RPMI7951 (cell line): ENCODE results near the gene PLSCR5. TPM values are rescaled to one million over a fixed set of nuclear protein-coding genes. Genes with fewer than 3 reads are reported as not detected.

Experiments
- DNase-seq: peaks from one replicate; pipeline ENCODE4 v3.0.0-alpha.2; 2012; ENCODE audit warnings: low read depth
- total RNA-seq: library from RNA; depleted of rRNA; stranded (reverse); fragments of >200 nt; shearing (Covaris generic); gene quantifications from 2 replicates; pipeline ENCODE4 v1.2.3, GENCODE V29; 2014

The PLSCR5 gene
- total RNA-seq, 1 experiment from 2014 or later = not detected

DNA sequence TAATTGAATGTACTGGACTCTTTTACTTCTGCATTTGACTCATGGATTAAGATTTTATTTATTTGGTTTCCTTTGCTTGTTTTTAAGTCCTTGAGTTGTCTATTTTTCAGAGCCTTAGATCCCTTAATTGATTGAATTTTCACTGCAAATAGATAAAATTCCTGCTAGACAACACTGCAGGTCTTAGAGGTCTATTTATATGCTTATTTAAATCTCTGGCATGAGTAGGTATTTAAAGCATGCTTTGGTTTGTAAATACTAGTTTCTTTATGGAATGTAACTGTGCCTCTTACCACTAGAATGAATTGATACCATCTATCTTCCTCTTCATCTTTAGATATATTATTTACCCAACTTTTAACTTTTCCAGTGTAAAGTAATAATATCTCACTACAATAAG is 20.0 kb downstream of the PLSCR5 start:
- no peak for DNase-seq

DNA sequence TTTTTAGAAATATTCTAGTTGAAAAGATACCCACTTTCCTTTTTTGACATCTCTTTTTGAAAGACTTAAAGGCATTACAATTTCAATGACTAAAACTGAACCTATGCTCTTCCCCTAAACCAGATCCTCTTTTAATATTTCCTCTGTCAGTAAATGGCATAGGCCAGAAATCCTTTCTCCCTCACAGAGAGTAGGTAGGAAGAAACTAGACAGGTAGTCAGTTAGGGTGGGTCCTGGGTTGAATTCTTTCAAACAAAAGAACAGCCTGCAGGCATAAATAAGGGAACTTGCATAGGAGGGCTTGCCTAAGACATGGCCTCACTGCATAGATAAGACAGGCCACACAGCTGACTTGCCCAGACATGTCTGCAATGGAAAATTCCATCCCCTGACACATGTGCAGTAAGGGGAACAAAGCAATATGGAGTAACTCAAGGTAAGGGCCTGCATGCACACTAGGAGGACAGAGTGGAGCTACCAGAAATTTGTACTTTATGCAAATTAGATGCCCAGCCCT is 23.1 kb downstream of the PLSCR5 start:
- no peak for DNase-seq

DNA sequence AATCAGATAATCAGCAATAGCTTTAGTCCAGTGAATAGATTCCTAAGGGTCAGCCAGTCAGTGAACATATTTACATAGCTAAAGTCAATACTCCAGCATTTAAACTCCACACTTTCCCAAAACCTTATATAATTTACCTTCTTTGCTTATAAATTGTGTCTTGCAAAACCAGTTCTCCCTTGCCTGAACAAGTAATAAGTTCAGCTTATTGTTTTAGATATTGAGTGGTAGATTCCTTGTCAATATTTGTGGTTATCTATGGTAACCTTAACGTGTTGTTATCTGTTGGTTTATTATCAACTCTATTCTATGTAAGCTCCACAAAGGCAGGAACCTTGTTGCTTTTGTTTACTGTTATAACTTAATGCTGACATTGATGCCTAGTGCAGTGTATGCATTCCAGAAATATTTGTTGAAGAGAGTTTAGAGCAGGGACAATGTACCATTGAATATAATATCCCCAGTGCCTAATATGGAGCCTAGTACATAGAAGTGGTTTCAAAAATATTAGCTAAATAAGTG is 24.0 kb downstream of the PLSCR5 start:
- no peak for DNase-seq

GRCh38 chr3:146577662-146578061 is 27.5 kb downstream of the PLSCR5 start:
- peak; percentile 42 for DNase-seq

DNA sequence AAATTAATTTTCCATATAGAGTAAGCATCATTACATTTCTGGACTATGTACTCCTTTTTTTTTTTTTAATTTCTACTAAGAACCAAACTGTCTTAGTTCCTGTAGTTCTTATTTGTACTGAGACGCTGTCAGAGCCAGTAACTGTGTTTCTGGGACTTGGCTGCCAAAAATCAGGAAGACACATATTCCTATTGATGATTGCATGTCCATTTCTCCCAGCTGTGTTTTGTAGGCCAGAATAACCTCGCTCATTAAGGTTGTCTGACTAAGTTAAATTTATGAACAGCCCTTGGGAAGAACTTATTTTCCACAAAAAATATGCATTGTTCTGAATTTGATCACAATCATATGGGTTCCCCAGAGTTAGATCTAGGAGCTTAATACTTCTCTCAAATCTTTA is 29.5 kb downstream of the PLSCR5 start:
- no peak for DNase-seq

DNA sequence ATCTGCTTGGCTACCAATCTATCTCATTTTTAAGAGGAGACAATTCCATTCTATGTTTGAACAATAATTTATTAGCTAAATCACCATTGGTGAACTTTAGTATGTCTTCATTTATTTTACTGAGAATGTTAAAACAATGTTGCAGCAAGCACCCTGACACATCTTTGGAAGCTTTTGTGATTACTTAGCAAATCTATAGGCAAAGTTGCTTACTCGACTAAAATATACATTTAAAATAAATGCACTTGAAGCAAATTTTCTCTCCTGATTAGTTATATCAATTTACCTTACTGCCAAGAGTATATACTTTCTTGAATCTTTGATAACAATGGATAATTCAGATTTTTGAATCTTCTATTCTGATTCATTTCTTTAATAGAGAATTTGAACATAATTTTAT is 31.0 kb downstream of the PLSCR5 start:
- DNase-seq = no peak

- DNase-seq = no peak
Observed at GRCh38 chr3:146569314-146569713, 35.8 kb downstream of the PLSCR5 start.

DNA sequence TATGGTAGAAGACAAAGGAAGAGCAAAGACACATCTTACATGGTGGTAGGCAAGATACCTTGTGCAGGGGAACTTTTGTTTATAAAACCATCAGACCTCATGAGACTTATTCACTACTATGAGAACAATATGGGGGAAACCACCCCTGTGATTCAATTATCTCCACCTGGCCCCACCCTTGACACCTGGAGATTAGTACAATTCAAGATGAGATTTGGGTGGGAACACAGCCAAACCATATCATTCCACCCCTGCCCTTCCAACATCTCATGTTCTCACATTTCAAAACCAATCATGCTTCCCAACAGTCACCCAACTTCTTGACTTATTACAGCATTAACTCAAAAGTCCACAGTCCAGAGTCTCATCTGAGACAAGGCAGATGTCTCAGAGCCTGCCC is 39.0 kb downstream of the PLSCR5 start:
- DNase-seq = no peak

GRCh38 chr3:146561879-146562278 is 43.3 kb downstream of the PLSCR5 start:
- DNase-seq = no peak

GRCh38 chr3:146561463-146561862 is 43.7 kb downstream of the PLSCR5 start:
- DNase-seq = no peak

- DNase-seq = no peak
Observed at GRCh38 chr3:146560678-146561077, 44.5 kb downstream of the PLSCR5 start.

DNA sequence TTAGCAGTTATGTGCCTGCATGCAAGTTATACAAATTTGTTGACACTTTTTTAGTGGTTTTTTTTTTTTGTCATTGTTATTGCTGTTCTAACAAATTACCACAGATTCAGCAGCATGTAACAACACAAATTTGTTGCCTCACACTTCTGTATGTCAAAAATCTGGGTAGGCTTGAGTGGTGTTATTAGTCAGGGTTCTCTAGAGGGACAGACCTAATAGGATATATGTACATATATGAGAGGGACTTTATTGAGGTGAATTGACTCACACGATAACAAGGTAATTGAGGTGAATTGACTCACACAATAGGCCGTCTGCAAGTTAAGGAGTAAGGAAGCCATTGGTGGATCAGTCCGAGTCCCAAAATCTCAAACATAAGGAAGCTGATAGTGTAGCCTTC is 45.8 kb downstream of the PLSCR5 start:
- no peak for DNase-seq

GRCh38 chr3:146558781-146559180 is 46.4 kb downstream of the PLSCR5 start:
- DNase-seq = no peak

DNA sequence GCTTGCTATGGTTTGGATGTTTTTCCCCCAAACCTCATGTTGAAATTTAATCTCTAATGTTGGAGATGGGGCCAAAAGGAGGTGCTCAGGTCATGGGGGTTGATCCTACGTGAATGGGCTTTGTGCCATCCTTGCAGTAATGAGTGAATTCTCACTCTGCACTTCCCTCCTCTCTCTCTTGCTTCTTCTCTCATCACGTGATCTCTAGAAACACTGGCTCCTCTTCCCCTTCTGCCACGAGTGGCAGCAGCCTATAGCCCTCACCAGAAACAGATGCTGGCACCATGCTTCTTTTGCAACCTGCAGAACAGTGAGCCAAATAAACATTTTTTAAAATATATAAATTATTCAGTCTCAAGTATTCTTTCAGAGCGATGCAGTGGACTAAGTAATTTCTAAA is 47.4 kb downstream of the PLSCR5 start:
- no peak for DNase-seq

GRCh38 chr3:146555311-146555710 is 49.8 kb downstream of the PLSCR5 start:
- peak; percentile 5 for DNase-seq

DNA sequence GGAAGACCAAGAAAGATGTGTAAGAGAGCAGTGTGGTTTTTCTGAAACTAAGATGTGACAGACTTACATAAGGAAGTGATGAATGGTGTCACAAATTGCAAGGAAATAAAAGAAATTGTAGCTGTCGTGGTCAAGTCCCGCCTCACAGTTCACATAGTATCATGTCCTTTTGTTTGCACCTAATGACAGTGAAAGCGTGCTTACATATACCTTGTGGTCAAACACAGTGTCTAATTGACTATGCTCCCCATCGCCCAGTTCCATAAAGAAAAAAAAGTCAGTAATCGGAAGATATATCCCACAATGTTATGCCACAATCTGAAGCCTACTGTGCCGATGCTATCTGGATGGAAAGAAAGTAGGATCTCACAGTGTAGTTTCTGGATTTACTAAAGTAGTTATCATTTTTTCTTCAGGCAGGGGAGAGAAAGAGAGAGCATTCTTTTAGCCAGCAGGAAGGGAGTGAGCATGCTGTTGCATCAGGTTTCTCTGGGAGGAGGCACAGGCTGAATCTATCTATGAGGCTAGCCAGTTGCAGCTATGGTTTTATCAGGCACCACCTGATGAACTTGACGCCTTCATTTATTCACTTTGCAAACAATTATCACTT is 50.9 kb downstream of the PLSCR5 start:
- DNase-seq = no peak

DNA sequence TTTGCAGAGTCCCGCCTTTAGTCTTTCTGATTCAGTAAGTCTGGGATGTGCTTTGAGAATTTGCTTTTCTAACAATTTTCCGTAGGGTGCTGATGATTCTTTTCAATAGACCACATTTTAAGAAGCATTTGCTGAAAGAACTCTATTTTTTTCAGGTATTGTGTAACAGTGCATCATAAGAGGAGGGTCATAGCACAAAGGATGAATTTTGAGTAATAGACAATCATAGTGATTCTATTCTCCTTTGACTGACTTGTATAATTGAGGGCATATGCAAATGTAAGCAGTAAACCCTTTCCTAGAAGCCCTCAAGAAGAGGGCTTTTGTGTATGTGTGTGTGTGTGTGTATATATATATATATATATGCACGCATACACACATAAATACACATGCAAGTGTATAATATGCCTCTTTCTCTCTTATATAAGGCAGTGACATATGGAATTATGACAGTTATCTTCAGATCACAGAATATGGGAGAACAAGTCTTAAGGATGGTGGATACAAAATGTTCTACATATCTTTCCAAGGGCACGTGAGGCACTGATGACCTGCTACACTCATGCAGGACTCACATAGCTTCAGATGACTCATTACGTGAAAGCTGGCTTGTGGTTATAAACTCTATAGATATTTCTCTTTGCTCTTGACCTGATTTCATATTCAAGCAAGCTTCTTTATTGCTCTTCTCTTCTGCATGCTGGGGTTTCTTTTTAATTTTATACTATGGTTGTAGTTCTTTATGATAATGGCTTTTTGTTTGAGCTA is 54.2 kb downstream of the PLSCR5 start:
- peak; percentile 80 for DNase-seq

DNA sequence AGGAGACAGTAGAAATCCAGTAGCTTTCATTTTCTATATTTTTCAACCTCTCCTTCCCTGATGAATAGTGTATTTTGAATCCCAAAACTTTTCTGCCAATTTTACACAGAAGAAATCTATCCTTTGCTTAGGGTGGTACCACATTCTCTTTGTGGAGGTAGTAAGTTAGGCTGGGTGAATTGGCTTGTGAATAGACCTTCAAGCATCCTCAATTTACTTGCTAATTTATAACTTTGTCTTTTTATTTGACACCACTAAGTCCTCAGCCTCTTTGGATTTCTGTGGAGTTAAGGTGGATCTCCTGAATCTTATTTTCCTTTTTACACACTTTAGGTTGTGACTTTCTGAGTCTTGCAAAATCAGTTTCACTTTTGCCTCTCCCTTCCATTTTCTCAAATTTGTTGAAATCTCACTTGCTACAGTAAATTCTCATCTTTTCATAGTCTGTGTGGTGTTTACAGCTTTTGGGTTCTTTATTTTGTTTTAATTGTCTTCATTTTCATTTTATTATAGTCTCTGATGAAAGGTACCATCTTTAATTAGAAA is 55.0 kb downstream of the PLSCR5 start:
- DNase-seq = peak; percentile 7

DNA sequence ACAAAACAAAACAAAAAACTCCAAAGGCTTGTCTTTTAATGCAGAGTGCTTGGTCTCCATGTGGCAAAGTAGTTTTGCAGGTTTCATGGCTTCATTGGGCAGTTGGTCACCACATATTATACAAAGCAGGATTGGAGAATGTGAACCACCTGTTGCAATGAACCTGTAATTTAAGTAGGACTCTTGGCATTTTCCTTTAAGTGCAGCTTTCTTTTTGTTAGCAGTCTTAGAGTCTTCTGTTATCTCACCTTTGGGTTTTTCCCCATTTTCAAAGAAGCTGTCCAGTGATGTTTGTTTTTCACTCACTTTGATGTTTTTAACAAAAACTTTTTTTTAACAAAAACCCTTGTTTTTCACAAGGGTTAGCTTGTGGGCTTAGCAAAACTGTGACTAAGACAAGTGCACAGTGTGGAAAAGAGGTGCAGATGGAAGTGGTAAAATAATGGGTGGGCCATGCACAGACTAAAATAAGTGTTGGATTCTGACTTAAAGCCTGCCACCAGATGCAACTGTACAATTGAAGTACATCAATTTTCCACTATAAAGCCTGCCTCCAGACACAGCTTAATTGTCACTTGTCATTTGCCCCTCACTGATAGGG is 57.8 kb downstream of the PLSCR5 start:
- DNase-seq = no peak

DNA sequence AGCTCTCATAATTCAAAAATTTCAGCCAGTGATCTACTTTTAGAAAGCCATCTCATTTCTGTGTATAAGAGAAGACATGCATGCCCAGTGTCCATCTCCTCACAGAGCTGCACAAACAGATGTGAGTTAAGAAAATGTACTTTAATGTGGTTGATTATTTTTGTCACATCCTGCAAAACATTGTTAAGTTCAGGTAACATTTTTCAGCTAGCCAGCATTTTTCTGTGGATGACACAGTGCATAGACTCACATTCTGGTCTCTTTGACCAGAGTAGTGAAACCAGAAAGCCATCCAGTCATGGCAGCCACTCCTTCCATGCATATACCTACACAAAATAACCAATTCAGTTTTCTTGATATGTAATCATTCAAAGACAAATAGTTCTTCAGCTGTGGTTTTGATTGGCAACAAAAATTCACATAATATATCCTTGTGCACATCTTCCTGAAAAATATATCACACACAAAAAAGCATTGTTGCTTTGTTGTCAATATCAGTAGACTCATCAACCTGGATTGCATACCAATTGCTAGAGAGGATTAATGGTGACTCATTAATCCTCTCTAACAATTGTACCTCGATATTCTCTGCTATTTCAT is 58.7 kb downstream of the PLSCR5 start:
- no peak for DNase-seq

- no peak for DNase-seq
Observed at GRCh38 chr3:146544929-146545528, 60.1 kb downstream of the PLSCR5 start.
